GM12878 (cell line): Measurements from ENCODE around the gene DUSP12.

Experiments
- DPF2 ChIP-seq: fragments of 450-650 bp; IDR thresholded peaks from 2 replicates; pipeline ENCODE4 v1.6.1; 2017; ENCODE audit warnings: mild to moderate bottlenecking
- EGR1 ChIP-seq, 2 experiments: IDR thresholded peaks; 1 replicate in 1 of 2; 2 replicates in 1 of 2; pipeline ENCODE4 v1.6.1; 2011 to 2012; ENCODE audit warnings: low read depth in 2 of 2, low read length in 2 of 2, borderline replicate concordance in 1 of 2, mild to moderate bottlenecking in 1 of 2, moderate library complexity in 1 of 2
- MYB ChIP-seq: fragments of 150-350 bp; IDR thresholded peaks from 2 replicates; pipeline ENCODE4 v1.6.1; 2014; ENCODE audit warnings: mild to moderate bottlenecking, low read depth, low read length, borderline replicate concordance
- NFYB ChIP-seq: IDR thresholded peaks from 2 replicates; pipeline ENCODE4 v1.6.1; 2011; ENCODE audit warnings: low read depth, mild to moderate bottlenecking, low read length, improper control_type of control experiment, moderate library complexity; ENCODE audit not compliant: insufficient read depth
- NR2F1 ChIP-seq: fragments of 450-650 bp; conservative IDR thresholded peaks from 2 replicates; pipeline ENCODE4 v1.6.1; 2017; ENCODE audit warnings: mild to moderate bottlenecking
- POLR2AphosphoS5 ChIP-seq: IDR thresholded peaks from 2 replicates; pipeline ENCODE4 v1.6.1; 2011; ENCODE audit warnings: mild to moderate bottlenecking, low read length, inconsistent platforms
- RCOR1 ChIP-seq: conservative IDR thresholded peaks from 2 replicates; pipeline ENCODE4 v1.6.1; 2012; ENCODE audit warnings: low read depth, low read length, improper control_type of control experiment
- TF ChIP-seq, protein P1 (sequence below), 3 experiments: IDR thresholded peaks in 2 of 3; conservative IDR thresholded peaks in 1 of 3; 2 replicates each; pipeline ENCODE4 v1.5.1; 2011; ENCODE audit warnings: low read depth in 3 of 3, low read length in 3 of 3, mild to moderate bottlenecking in 3 of 3, control low read depth in 2 of 3, moderate library complexity in 2 of 3, inconsistent platforms in 1 of 3, mixed read lengths in 1 of 3; ENCODE audit not compliant: control insufficient read depth in 2 of 3, insufficient read depth in 1 of 3; ENCODE audit errors: extremely low read depth in 1 of 3
- TF ChIP-seq, protein P2 (sequence below): IDR thresholded peaks from 2 replicates; pipeline ENCODE4 v1.6.1; 2011; ENCODE audit warnings: low read depth, low read length, improper control_type of control experiment, borderline replicate concordance

DNA sequence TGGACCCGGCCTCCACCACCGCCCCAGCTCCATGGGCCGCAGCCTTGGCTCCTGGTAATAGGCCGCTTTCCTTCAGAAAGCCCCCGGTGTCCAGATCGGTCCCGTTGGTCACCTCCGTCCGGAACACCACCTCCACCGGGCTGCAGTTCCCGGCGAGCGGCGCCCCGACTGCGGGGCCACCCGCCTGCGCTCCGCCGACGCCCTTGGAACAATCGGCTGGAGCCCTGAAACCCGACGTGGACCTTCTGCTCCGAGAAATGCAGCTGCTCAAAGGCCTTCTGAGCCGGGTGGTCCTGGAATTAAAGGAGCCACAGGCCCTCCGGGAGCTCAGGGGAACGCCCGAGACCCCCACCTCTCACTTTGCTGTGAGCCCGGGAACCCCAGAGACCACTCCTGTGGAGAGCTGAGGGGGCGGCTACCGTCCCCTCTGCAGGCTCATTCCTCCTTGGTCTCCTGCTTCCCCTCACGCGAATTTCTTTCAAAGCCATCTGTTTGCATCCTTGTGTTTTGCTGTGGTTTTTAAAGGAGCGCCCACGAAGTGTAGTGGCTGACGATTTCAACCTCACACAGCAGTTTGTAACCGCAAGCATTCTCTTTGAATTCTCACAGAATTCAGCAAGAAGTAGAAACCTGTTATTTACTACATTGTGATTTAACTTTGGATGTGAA, 22.2 kb upstream of the DUSP12 start:
- TF ChIP-seq DPF2 (no peak; the same call in none of the 2 replicates), RCOR1 (no peak), POLR2AphosphoS5 (0 out of 2 replicates have a peak, but pooled peaks have one; percentile 62), MYB (no peak), NR2F1 (no peak), NFYB (no peak), EGR1 (IDR thresholded peaks at IDR 0.05; ENCODE audit: borderline replicate concordance in 1 of 2, low read depth in 2 of 2, low read length in 2 of 2) (0 out of 3 replicates have a peak, but pooled peaks of 1 of the 2 experiments have one; percentile 14)
- TF ChIP-seq, protein P1, sequence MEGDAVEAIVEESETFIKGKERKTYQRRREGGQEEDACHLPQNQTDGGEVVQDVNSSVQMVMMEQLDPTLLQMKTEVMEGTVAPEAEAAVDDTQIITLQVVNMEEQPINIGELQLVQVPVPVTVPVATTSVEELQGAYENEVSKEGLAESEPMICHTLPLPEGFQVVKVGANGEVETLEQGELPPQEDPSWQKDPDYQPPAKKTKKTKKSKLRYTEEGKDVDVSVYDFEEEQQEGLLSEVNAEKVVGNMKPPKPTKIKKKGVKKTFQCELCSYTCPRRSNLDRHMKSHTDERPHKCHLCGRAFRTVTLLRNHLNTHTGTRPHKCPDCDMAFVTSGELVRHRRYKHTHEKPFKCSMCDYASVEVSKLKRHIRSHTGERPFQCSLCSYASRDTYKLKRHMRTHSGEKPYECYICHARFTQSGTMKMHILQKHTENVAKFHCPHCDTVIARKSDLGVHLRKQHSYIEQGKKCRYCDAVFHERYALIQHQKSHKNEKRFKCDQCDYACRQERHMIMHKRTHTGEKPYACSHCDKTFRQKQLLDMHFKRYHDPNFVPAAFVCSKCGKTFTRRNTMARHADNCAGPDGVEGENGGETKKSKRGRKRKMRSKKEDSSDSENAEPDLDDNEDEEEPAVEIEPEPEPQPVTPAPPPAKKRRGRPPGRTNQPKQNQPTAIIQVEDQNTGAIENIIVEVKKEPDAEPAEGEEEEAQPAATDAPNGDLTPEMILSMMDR (IDR thresholded peaks at IDR 0.05 in 2 of 3, conservative IDR thresholded peaks at IDR 0.05 in 1 of 3; ENCODE audit: control insufficient read depth in 2 of 3, extremely low read depth in 1 of 3, insufficient read depth in 1 of 3, low read depth in 3 of 3, low read length in 3 of 3): no peak
- TF ChIP-seq, protein P2, sequence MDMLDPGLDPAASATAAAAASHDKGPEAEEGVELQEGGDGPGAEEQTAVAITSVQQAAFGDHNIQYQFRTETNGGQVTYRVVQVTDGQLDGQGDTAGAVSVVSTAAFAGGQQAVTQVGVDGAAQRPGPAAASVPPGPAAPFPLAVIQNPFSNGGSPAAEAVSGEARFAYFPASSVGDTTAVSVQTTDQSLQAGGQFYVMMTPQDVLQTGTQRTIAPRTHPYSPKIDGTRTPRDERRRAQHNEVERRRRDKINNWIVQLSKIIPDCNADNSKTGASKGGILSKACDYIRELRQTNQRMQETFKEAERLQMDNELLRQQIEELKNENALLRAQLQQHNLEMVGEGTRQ: no peak
